ENCODE results near the gene SLC41A3. TPM values are rescaled to one million over a fixed set of nuclear protein-coding genes. Genes with fewer than 3 reads are reported as not detected.

SLC41A3 gene
- total RNA-seq, 4 donors from 2014 or later, result 21.8 to 31.9 (median 31.1) TPM

DNA sequence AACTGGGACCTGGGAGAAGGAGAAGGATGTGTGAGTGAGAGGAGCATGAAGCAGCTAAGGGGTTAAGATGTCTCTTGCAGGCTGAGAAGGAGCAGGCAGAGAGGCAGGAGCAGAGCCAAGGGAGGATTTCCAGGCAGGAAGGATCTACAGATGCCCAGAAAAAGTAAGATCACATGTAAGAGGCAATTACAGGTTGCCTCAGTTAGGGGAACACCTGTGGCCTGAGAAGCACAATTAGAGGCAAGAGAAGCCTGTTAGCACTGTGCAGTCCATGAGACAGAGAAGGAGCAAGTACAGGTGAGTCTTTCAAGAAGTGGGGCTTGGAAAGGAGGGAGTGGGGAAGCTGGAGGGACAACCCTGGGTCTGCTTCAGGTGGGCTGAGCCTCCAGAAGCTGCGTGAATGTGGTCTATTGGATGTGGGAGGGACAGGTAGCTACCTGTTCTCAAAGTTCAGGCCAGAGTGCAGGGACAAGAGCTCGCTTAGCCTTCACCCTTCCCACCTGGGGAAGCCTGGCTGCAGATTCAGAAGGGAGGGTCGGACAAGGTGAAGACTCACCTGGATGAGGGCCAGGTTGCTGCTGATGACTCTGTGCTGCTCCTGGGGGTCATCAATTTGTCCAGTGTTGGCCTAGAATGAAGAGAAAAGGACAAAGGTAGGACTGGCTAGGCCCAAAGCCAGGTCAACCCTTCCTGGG is 50.7 kb downstream of the SLC41A3 start:
- TF ChIP-seq, protein P1, sequence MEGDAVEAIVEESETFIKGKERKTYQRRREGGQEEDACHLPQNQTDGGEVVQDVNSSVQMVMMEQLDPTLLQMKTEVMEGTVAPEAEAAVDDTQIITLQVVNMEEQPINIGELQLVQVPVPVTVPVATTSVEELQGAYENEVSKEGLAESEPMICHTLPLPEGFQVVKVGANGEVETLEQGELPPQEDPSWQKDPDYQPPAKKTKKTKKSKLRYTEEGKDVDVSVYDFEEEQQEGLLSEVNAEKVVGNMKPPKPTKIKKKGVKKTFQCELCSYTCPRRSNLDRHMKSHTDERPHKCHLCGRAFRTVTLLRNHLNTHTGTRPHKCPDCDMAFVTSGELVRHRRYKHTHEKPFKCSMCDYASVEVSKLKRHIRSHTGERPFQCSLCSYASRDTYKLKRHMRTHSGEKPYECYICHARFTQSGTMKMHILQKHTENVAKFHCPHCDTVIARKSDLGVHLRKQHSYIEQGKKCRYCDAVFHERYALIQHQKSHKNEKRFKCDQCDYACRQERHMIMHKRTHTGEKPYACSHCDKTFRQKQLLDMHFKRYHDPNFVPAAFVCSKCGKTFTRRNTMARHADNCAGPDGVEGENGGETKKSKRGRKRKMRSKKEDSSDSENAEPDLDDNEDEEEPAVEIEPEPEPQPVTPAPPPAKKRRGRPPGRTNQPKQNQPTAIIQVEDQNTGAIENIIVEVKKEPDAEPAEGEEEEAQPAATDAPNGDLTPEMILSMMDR (IDR thresholded peaks at IDR 0.05; ENCODE audit: low read depth), result no peak

DNA sequence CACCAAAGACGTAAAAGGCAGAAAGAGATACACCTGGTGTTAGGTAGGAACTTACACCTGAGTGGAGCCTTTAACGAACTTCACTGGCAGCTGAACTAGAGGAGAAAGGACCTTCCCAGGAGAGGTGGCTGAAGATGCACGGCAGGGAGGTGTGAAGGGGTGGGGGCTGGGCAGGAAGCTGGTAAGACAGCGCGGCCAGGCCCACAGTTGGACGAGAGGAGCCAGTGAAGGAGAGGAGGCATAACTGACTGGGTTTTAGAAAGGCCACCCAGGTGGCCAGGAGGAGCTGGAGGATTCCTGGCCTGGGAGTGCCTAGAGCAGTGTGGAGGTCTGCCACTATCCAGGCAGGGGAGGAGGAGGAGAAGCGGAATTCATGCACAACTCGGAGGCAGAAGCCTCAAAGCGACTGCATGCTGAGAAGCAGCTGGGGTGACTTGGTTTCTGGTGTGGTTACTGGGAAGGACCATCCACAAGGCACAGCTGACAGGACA is 51.9 kb downstream of the SLC41A3 start:
- TF ChIP-seq, protein P1 (IDR thresholded peaks at IDR 0.05; ENCODE audit: low read depth), result no peak

DNA sequence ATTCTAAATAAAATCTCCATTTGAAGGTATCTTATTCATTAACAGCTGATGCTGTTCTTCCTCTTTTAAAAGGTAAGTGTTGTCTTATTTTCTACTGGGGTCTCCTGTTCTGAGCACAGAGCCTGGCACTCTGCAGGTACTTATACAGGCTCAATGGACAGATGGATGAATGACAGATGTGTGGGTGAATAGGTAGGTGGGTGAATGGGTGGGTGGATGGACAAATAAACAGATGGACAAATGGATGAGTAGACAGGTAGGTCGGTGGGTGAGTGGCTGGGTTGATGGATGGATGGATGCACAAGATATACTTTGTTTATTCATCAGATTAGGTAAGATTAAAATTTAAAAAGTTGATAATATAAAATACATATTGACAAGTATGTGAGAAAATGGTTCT is 53.5 kb downstream of the SLC41A3 start:
- TF ChIP-seq, protein P1 (IDR thresholded peaks at IDR 0.05; ENCODE audit: low read depth), result no peak

DNA sequence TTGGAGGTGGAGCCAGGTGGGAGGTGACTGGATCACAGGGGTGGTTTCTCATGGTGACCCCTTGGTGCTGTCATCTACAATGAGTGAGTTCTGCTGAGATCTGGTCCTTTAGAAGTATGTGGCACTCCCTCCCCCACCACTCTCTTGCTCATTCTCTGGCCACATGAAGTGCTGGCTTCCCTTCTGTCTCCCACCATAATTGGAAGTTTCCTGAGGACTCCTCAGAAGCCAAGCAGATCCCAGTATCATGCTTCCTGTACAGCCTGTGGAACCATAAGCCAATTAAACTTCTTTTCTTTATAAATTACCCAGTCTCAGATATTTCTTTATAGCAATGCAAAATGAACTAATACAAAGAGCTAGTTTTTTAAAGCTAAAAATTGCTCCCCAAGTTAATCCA is 54.7 kb downstream of the SLC41A3 start:
- TF ChIP-seq, protein P1 (IDR thresholded peaks at IDR 0.05; ENCODE audit: low read depth), result no peak

DNA sequence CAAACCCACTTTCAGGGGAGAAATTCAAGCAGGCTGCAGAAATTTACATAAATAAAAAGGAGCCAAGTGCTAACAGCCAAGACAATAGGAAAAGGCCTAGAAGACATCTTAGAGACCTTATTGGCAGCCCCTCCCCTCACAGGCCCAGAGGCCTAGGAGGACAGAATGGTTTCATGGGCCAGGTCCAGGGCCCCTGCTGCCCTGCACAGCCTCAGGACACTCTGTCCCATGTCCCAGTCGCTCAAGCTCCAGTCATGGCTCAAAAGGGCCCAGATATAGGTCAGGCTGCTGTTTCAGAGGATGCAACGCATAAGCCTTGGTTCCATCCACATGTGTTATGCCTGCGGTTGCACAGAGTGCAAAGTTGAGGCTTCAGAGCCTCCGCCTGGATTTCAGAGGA is 55.8 kb downstream of the SLC41A3 start:
- TF ChIP-seq, protein P1 (IDR thresholded peaks at IDR 0.05; ENCODE audit: low read depth), result no peak

DNA sequence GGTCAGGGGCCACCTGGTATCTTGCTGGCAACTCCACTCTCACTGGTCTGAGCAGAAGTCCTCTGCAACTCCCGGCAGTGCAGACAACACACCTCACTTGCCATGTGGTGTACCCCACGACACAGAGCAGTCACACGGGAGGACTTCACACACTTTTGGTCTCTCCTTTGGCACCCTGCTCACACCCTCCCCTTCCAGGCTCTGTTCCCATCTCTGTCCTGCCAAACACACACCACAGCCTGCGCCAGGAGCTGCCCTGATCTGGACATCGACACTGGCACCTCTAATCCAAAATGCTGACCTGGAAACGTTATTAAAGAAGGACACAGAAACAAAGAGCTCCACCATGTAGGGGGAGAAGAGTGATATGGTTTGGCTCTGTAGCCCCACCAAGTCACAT is 57.2 kb downstream of the SLC41A3 start:
- TF ChIP-seq, protein P1 (IDR thresholded peaks at IDR 0.05; ENCODE audit: low read depth), result no peak

DNA sequence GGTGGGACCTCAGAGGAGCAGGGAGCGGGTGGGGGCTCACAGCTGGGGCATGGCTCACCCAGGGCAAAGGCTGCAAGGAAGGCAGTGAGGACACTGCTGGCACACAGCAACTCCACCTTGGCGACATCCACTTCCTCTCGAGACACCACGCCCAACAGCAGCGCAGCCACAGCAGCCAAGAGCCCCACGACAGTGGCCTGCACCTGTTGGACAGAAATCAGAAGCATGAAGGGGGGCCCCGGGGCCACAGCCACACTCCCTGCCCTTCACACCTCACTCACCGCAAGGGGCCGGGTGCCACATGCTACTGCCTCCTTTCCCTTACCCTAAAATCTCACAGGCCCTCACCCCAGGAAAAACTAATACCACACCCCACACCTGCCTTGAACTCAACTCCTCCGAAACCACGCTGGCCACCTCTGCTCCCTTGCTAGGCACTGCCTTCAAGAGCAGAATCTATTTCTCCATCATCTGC is 57.6 kb downstream of the SLC41A3 start:
- TF ChIP-seq, protein P1 (IDR thresholded peaks at IDR 0.05; ENCODE audit: low read depth), result no peak

Data from subcutaneous adipose tissue (tissue), 4 donors.